ENCODE measurements around the gene MGAT5B. TPM values are rescaled to one million over a fixed set of nuclear protein-coding genes. Genes with fewer than 3 reads are reported as not detected.

MGAT5B gene
- total RNA-seq, 1 donor, result 0.36 TPM

GRCh38 chr17:76948726-76949342 lies 80.6 kb downstream of the MGAT5B start:
- no peaks in the 10 kb centered on the region for H3K9me3 ChIP-seq (ENCODE audit: low read depth, low read length)
- no peak overlapping the region for H3K4me3 ChIP-seq (ENCODE audit: insufficient read depth, low read length)
- TF ChIP-seq CTCF (IDR thresholded peaks at IDR 0.05; ENCODE audit: extremely low read depth, low read depth, low read length), result no peak
- H4K20me1 ChIP-seq (ENCODE audit: insufficient read depth, low read length), result no peaks in the 10 kb centered on the region
- no peaks in the 10 kb centered on the region for H3K4me1 ChIP-seq (ENCODE audit: insufficient read depth, low read length)
- H3K27ac ChIP-seq (ENCODE audit: low read depth, low read length), result no peak overlapping the region
- H3K79me2 ChIP-seq (ENCODE audit: insufficient read depth, low read length), result no peaks in the 10 kb centered on the region
- no peaks in the 10 kb centered on the region for H3K36me3 ChIP-seq (ENCODE audit: insufficient read depth, low read length)
- no peaks in the 10 kb centered on the region for H3K27me3 ChIP-seq (ENCODE audit: insufficient read depth, low read length)
- no peak overlapping the region for H2AFZ ChIP-seq (ENCODE audit: low read length)
- DNase-seq (ENCODE audit: insufficient read length, low spot score, missing footprints), result peak; percentile 43
- H3K4me2 ChIP-seq (ENCODE audit: insufficient read depth, low read length), result no peak overlapping the region

- Histone ChIP-seq H3K27ac (ENCODE audit: low read depth, low read length) (no peak overlapping the region), H3K36me3 (ENCODE audit: insufficient read depth, low read length) (no peaks in the 10 kb centered on the region), H2AFZ (ENCODE audit: low read length) (no peak overlapping the region), H3K79me2 (ENCODE audit: insufficient read depth, low read length) (no peaks in the 10 kb centered on the region), H3K9me3 (ENCODE audit: low read depth, low read length) (no peaks in the 10 kb centered on the region), H3K4me3 (ENCODE audit: insufficient read depth, low read length) (no peak overlapping the region), H4K20me1 (ENCODE audit: insufficient read depth, low read length) (no peaks in the 10 kb centered on the region), H3K4me2 (ENCODE audit: insufficient read depth, low read length) (no peak overlapping the region), H3K27me3 (ENCODE audit: insufficient read depth, low read length) (no peaks in the 10 kb centered on the region), H3K4me1 (ENCODE audit: insufficient read depth, low read length) (no peaks in the 10 kb centered on the region)
- peak; percentile 82 for DNase-seq (ENCODE audit: insufficient read length, low spot score, missing footprints)
- no peak for TF ChIP-seq CTCF (IDR thresholded peaks at IDR 0.05; ENCODE audit: extremely low read depth, low read depth, low read length)
These were observed 81.9 kb downstream of the MGAT5B start for GRCh38 chr17:76949913-76950695.

GRCh38 chr17:76951375-76951905 lies 83.2 kb downstream of the MGAT5B start:
- H2AFZ ChIP-seq (ENCODE audit: low read length), result no peak overlapping the region
- no peaks in the 10 kb centered on the region for H3K27me3 ChIP-seq (ENCODE audit: insufficient read depth, low read length)
- no peaks in the 10 kb centered on the region for H4K20me1 ChIP-seq (ENCODE audit: insufficient read depth, low read length)
- no peaks in the 10 kb centered on the region for H3K9me3 ChIP-seq (ENCODE audit: low read depth, low read length)
- no peak overlapping the region for H3K4me2 ChIP-seq (ENCODE audit: insufficient read depth, low read length)
- H3K79me2 ChIP-seq (ENCODE audit: insufficient read depth, low read length), result no peaks in the 10 kb centered on the region
- no peaks in the 10 kb centered on the region for H3K36me3 ChIP-seq (ENCODE audit: insufficient read depth, low read length)
- TF ChIP-seq CTCF (IDR thresholded peaks at IDR 0.05; ENCODE audit: extremely low read depth, low read depth, low read length), result no peak
- peak; percentile 39 for DNase-seq (ENCODE audit: insufficient read length, low spot score, missing footprints)
- H3K27ac ChIP-seq (ENCODE audit: low read depth, low read length), result no peak overlapping the region
- no peak overlapping the region for H3K4me3 ChIP-seq (ENCODE audit: insufficient read depth, low read length)
- no peaks in the 10 kb centered on the region for H3K4me1 ChIP-seq (ENCODE audit: insufficient read depth, low read length)

GRCh38 chr17:76952402-76952801 lies 84.2 kb downstream of the MGAT5B start:
- Histone ChIP-seq H3K9me3 (ENCODE audit: low read depth, low read length) (no peaks in the 10 kb centered on the region), H3K27ac (ENCODE audit: low read depth, low read length) (no peak overlapping the region), H4K20me1 (ENCODE audit: insufficient read depth, low read length) (no peaks in the 10 kb centered on the region), H2AFZ (ENCODE audit: low read length) (no peak overlapping the region), H3K4me3 (ENCODE audit: insufficient read depth, low read length) (no peak overlapping the region), H3K36me3 (ENCODE audit: insufficient read depth, low read length) (no peaks in the 10 kb centered on the region), H3K4me1 (ENCODE audit: insufficient read depth, low read length) (no peaks in the 10 kb centered on the region), H3K4me2 (ENCODE audit: insufficient read depth, low read length) (no peak overlapping the region), H3K79me2 (ENCODE audit: insufficient read depth, low read length) (no peaks in the 10 kb centered on the region), H3K27me3 (ENCODE audit: insufficient read depth, low read length) (peaks cover 5% of the 10 kb centered on the region)
- TF ChIP-seq CTCF (IDR thresholded peaks at IDR 0.05; ENCODE audit: extremely low read depth, low read depth, low read length), result no peak
- DNase-seq (ENCODE audit: insufficient read length, low spot score, missing footprints), result no peak

Data from osteoblast (primary cell).